Measurements from ENCODE around the gene KCNJ18.
"Not testable (repeated sequence)": the region's sequence is repeated elsewhere in the genome, so short reads cannot be mapped to it uniquely, and the experiment has no call there.

The KCNJ18 gene

GRCh38 chr17:21733931-21734330 lies 41.6 kb downstream of the KCNJ18 start:
- not testable (repeated sequence) for H3K27me3 ChIP-seq (ENCODE audit: insufficient read depth, insufficient read length); H3K4me3 ChIP-seq (ENCODE audit: insufficient read length, low read depth); H3K36me3 ChIP-seq (ENCODE audit: insufficient read depth, insufficient read length, low read length); H3K4me1 ChIP-seq (ENCODE audit: insufficient read depth, insufficient read length); H3K9me3 ChIP-seq (ENCODE audit: insufficient read depth, low read length); DNase-seq (ENCODE audit: low read depth, low spot score); H3K9ac ChIP-seq (ENCODE audit: insufficient read length, low read depth)

GRCh38 chr17:21735814-21736213 lies 43.5 kb downstream of the KCNJ18 start:
- not testable (repeated sequence) for H3K9ac ChIP-seq (ENCODE audit: insufficient read length, low read depth); H3K4me1 ChIP-seq (ENCODE audit: insufficient read depth, insufficient read length); H3K27me3 ChIP-seq (ENCODE audit: insufficient read depth, insufficient read length); H3K9me3 ChIP-seq (ENCODE audit: insufficient read depth, low read length); DNase-seq (ENCODE audit: low read depth, low spot score); H3K36me3 ChIP-seq (ENCODE audit: insufficient read depth, insufficient read length, low read length); H3K4me3 ChIP-seq (ENCODE audit: insufficient read length, low read depth)

- H3K9me3 ChIP-seq (ENCODE audit: insufficient read depth, low read length); H3K27me3 ChIP-seq (ENCODE audit: insufficient read depth, insufficient read length); DNase-seq (ENCODE audit: low read depth, low spot score); H3K4me3 ChIP-seq (ENCODE audit: insufficient read length, low read depth); H3K4me1 ChIP-seq (ENCODE audit: insufficient read depth, insufficient read length); H3K9ac ChIP-seq (ENCODE audit: insufficient read length, low read depth); H3K36me3 ChIP-seq (ENCODE audit: insufficient read depth, insufficient read length, low read length): not testable (repeated sequence)
These were observed 44.8 kb downstream of the KCNJ18 start for GRCh38 chr17:21737015-21737580.

GRCh38 chr17:21738241-21738640 lies 45.9 kb downstream of the KCNJ18 start:
- H3K27me3 ChIP-seq (ENCODE audit: insufficient read depth, insufficient read length); H3K4me1 ChIP-seq (ENCODE audit: insufficient read depth, insufficient read length); H3K9ac ChIP-seq (ENCODE audit: insufficient read length, low read depth); DNase-seq (ENCODE audit: low read depth, low spot score); H3K36me3 ChIP-seq (ENCODE audit: insufficient read depth, insufficient read length, low read length); H3K4me3 ChIP-seq (ENCODE audit: insufficient read length, low read depth); H3K9me3 ChIP-seq (ENCODE audit: insufficient read depth, low read length): not testable (repeated sequence)

GRCh38 chr17:21738877-21739474 lies 46.7 kb downstream of the KCNJ18 start:
- not testable (repeated sequence) for H3K27me3 ChIP-seq (ENCODE audit: insufficient read depth, insufficient read length); H3K4me1 ChIP-seq (ENCODE audit: insufficient read depth, insufficient read length); H3K9ac ChIP-seq (ENCODE audit: insufficient read length, low read depth); H3K36me3 ChIP-seq (ENCODE audit: insufficient read depth, insufficient read length, low read length); DNase-seq (ENCODE audit: low read depth, low spot score); H3K9me3 ChIP-seq (ENCODE audit: insufficient read depth, low read length); H3K4me3 ChIP-seq (ENCODE audit: insufficient read length, low read depth)

GRCh38 chr17:21739485-21739884 lies 47.2 kb downstream of the KCNJ18 start:
- not testable (repeated sequence) for H3K4me3 ChIP-seq (ENCODE audit: insufficient read length, low read depth); H3K9me3 ChIP-seq (ENCODE audit: insufficient read depth, low read length); H3K27me3 ChIP-seq (ENCODE audit: insufficient read depth, insufficient read length); H3K4me1 ChIP-seq (ENCODE audit: insufficient read depth, insufficient read length); H3K36me3 ChIP-seq (ENCODE audit: insufficient read depth, insufficient read length, low read length); DNase-seq (ENCODE audit: low read depth, low spot score); H3K9ac ChIP-seq (ENCODE audit: insufficient read length, low read depth)

- not testable (repeated sequence) for DNase-seq (ENCODE audit: low read depth, low spot score); H3K9me3 ChIP-seq (ENCODE audit: insufficient read depth, low read length); H3K4me1 ChIP-seq (ENCODE audit: insufficient read depth, insufficient read length); H3K27me3 ChIP-seq (ENCODE audit: insufficient read depth, insufficient read length); H3K9ac ChIP-seq (ENCODE audit: insufficient read length, low read depth); H3K4me3 ChIP-seq (ENCODE audit: insufficient read length, low read depth); H3K36me3 ChIP-seq (ENCODE audit: insufficient read depth, insufficient read length, low read length)
These were observed 48.5 kb downstream of the KCNJ18 start for GRCh38 chr17:21740836-21741235.

GRCh38 chr17:21741520-21741919 lies 49.2 kb downstream of the KCNJ18 start:
- H3K36me3 ChIP-seq (ENCODE audit: insufficient read depth, insufficient read length, low read length); DNase-seq (ENCODE audit: low read depth, low spot score); H3K9me3 ChIP-seq (ENCODE audit: insufficient read depth, low read length); H3K4me1 ChIP-seq (ENCODE audit: insufficient read depth, insufficient read length); H3K9ac ChIP-seq (ENCODE audit: insufficient read length, low read depth); H3K4me3 ChIP-seq (ENCODE audit: insufficient read length, low read depth); H3K27me3 ChIP-seq (ENCODE audit: insufficient read depth, insufficient read length): not testable (repeated sequence)

GRCh38 chr17:21742326-21742725 lies 50.0 kb downstream of the KCNJ18 start:
- Histone ChIP-seq H3K4me3 (ENCODE audit: insufficient read length, low read depth) (no peak overlapping the region), H3K36me3 (ENCODE audit: insufficient read depth, insufficient read length, low read length) (no peaks in the 10 kb centered on the region), H3K4me1 (ENCODE audit: insufficient read depth, insufficient read length) (peaks cover 2% of the 10 kb centered on the region), H3K9ac (ENCODE audit: insufficient read length, low read depth) (no peak overlapping the region), H3K9me3 (ENCODE audit: insufficient read depth, low read length) (no peaks in the 10 kb centered on the region), H3K27me3 (ENCODE audit: insufficient read depth, insufficient read length) (no peaks in the 10 kb centered on the region)
- DNase-seq (ENCODE audit: low read depth, low spot score) = no peak
- no peak for TF ChIP-seq ZNF274 (IDR thresholded peaks at IDR 0.05; ENCODE audit: low read depth, low read length)
- no peak for TF ChIP-seq SUZ12 (IDR thresholded peaks at IDR 0.05; ENCODE audit: extremely low read depth, insufficient read depth, insufficient read length)
- TF ChIP-seq YY1 (IDR thresholded peaks at IDR 0.05; ENCODE audit: insufficient read depth, insufficient read length) = no peak

GRCh38 chr17:21744151-21744550 lies 51.8 kb downstream of the KCNJ18 start:
- H3K36me3 ChIP-seq (ENCODE audit: insufficient read depth, insufficient read length, low read length); H3K27me3 ChIP-seq (ENCODE audit: insufficient read depth, insufficient read length); H3K4me3 ChIP-seq (ENCODE audit: insufficient read length, low read depth); H3K9me3 ChIP-seq (ENCODE audit: insufficient read depth, low read length); H3K4me1 ChIP-seq (ENCODE audit: insufficient read depth, insufficient read length); DNase-seq (ENCODE audit: low read depth, low spot score); H3K9ac ChIP-seq (ENCODE audit: insufficient read length, low read depth): not testable (repeated sequence)

- H3K9me3 ChIP-seq (ENCODE audit: insufficient read depth, low read length); H3K4me3 ChIP-seq (ENCODE audit: insufficient read length, low read depth): not testable (repeated sequence)
These were observed 52.3 kb downstream of the KCNJ18 start for GRCh38 chr17:21744621-21745020.

More at GRCh38 chr17:21744621-21745020, 52.3 kb downstream of the KCNJ18 start:
- not testable (repeated sequence) for H3K4me1 ChIP-seq (ENCODE audit: insufficient read depth, insufficient read length); DNase-seq (ENCODE audit: low read depth, low spot score); H3K9ac ChIP-seq (ENCODE audit: insufficient read length, low read depth); H3K27me3 ChIP-seq (ENCODE audit: insufficient read depth, insufficient read length); H3K36me3 ChIP-seq (ENCODE audit: insufficient read depth, insufficient read length, low read length)

Data from NT2/D1 (cell line).